Ectodermal cell (in vitro differentiated cells): ENCODE results near the gene IFITM1.
"Not testable (repeated sequence)": the region's sequence is repeated elsewhere in the genome, so short reads cannot be mapped to it uniquely, and the experiment has no call there.

ENCODE experiments used
- H3K27ac ChIP-seq: 2 replicates; pipeline ENCODE4 v1.7.0; 2013; ENCODE audit warnings: mild to moderate bottlenecking, low read depth, low read length; ENCODE audit not compliant: insufficient read depth, poor library complexity, severe bottlenecking
- H3K27me3 ChIP-seq: 2 replicates; pipeline ENCODE4 v1.7.0; 2013; ENCODE audit warnings: mild to moderate bottlenecking, low read length; ENCODE audit not compliant: insufficient read depth, control insufficient read depth, poor library complexity, severe bottlenecking
- H3K36me3 ChIP-seq: one replicate; pipeline ENCODE4 v1.7.0; 2013; ENCODE audit warnings: low read length; ENCODE audit not compliant: control insufficient read depth, insufficient read depth
- H3K4me1 ChIP-seq: one replicate; pipeline ENCODE4 v1.7.0; 2013; ENCODE audit warnings: low read length; ENCODE audit not compliant: control insufficient read depth, insufficient read depth
- H3K4me3 ChIP-seq: 2 replicates; pipeline ENCODE4 v1.7.0; 2013; ENCODE audit warnings: low read depth, low read length, control low read depth; ENCODE audit not compliant: insufficient read depth
- H3K9me3 ChIP-seq: 2 replicates; pipeline ENCODE4 v1.7.0; 2013; ENCODE audit warnings: mild to moderate bottlenecking, low read length, moderate library complexity; ENCODE audit not compliant: control insufficient read depth
- WGBS, 2 experiments: methylation state at CpG; one replicate each; pipeline ENCODE4 v1.1.7; 2013; ENCODE audit warnings: missing lambda C conversion rate in 2 of 2; 5-methylcytosine and 5-hydroxymethylcytosine counted together

Gene IFITM1

GRCh38 chr11:319888-320273 lies 6.0 kb downstream of the IFITM1 start:
- H3K9me3 ChIP-seq, H3K36me3 ChIP-seq, H3K27ac ChIP-seq: not testable (repeated sequence)
- peaks cover 33% of the 10 kb centered on the region for H3K4me1 ChIP-seq
- H3K27me3 ChIP-seq = peaks cover 32% of the 10 kb centered on the region
- peak overlapping the region; percentile 8 for H3K4me3 ChIP-seq
- WGBS, 2 experiments = 83% methylated on average over 1 of the region's 10 CpGs

- no peaks in the 10 kb centered on the region for H3K27me3 ChIP-seq
- H3K4me1 ChIP-seq = peaks cover 18% of the 10 kb centered on the region
- H3K4me3 ChIP-seq = no peak overlapping the region
- H3K9me3 ChIP-seq = no peaks in the 10 kb centered on the region
- H3K27ac ChIP-seq = no peak overlapping the region
- WGBS, 2 experiments = 68 to 69% methylated on average over 11 of the region's 11 CpGs
- no peaks in the 10 kb centered on the region for H3K36me3 ChIP-seq
Measured at GRCh38 chr11:324156-324555, 10.3 kb downstream of the IFITM1 start.

GRCh38 chr11:324593-325517 lies 11.0 kb downstream of the IFITM1 start:
- H3K27ac ChIP-seq, H3K4me3 ChIP-seq, H3K36me3 ChIP-seq, H3K9me3 ChIP-seq, H3K27me3 ChIP-seq: not testable (repeated sequence)
- peaks cover 18% of the 10 kb centered on the region for H3K4me1 ChIP-seq
- 81 to 84% methylated on average over 22 of the region's 34 CpGs for WGBS, 2 experiments

- Histone ChIP-seq H3K4me3 (no peak overlapping the region), H3K4me1 (peaks cover 16% of the 10 kb centered on the region), H3K36me3 (no peaks in the 10 kb centered on the region), H3K27me3 (no peaks in the 10 kb centered on the region), H3K9me3 (no peaks in the 10 kb centered on the region), H3K27ac (no peak overlapping the region)
- 79 to 82% methylated on average over 30 of the region's 30 CpGs for WGBS, 2 experiments
Measured at GRCh38 chr11:325796-326591, 12.2 kb downstream of the IFITM1 start.

- Histone ChIP-seq H3K9me3 (no peaks in the 10 kb centered on the region), H3K27me3 (no peaks in the 10 kb centered on the region), H3K27ac (no peak overlapping the region), H3K4me3 (no peak overlapping the region), H3K4me1 (peaks cover 16% of the 10 kb centered on the region), H3K36me3 (no peaks in the 10 kb centered on the region)
- WGBS, 2 experiments = 70 to 73% methylated on average over 6 of the region's 6 CpGs
Measured at GRCh38 chr11:326592-326841, 12.7 kb downstream of the IFITM1 start.

- H3K4me3 ChIP-seq = no peak overlapping the region
- H3K9me3 ChIP-seq = no peaks in the 10 kb centered on the region
- H3K4me1 ChIP-seq = peaks cover 16% of the 10 kb centered on the region
- no peak overlapping the region for H3K27ac ChIP-seq
- 89 to 92% methylated on average over 19 of the region's 19 CpGs for WGBS, 2 experiments
- H3K27me3 ChIP-seq = no peaks in the 10 kb centered on the region
- H3K36me3 ChIP-seq = no peaks in the 10 kb centered on the region
Measured at GRCh38 chr11:326842-327580, 13.2 kb downstream of the IFITM1 start.

- no peaks in the 10 kb centered on the region for H3K27me3 ChIP-seq
- H3K27ac ChIP-seq = no peak overlapping the region
- peaks cover 16% of the 10 kb centered on the region for H3K4me1 ChIP-seq
- 87 to 96% methylated on average over 3 of the region's 3 CpGs for WGBS, 2 experiments
- H3K9me3 ChIP-seq = no peaks in the 10 kb centered on the region
- H3K36me3 ChIP-seq = no peaks in the 10 kb centered on the region
- H3K4me3 ChIP-seq = no peak overlapping the region
Measured at GRCh38 chr11:327581-327923, 13.7 kb downstream of the IFITM1 start.

GRCh38 chr11:328012-328411 lies 14.2 kb downstream of the IFITM1 start:
- 94 to 95% methylated on average over 13 of the region's 13 CpGs for WGBS, 2 experiments
- Histone ChIP-seq H3K27me3 (no peaks in the 10 kb centered on the region), H3K36me3 (no peaks in the 10 kb centered on the region), H3K4me1 (peaks cover 16% of the 10 kb centered on the region), H3K27ac (no peak overlapping the region), H3K9me3 (no peaks in the 10 kb centered on the region), H3K4me3 (no peak overlapping the region)

GRCh38 chr11:328516-329100 lies 14.8 kb downstream of the IFITM1 start:
- WGBS, 2 experiments = 87 to 89% methylated on average over 15 of the region's 15 CpGs
- not testable (repeated sequence) for H3K4me3 ChIP-seq, H3K27me3 ChIP-seq, H3K9me3 ChIP-seq, H3K36me3 ChIP-seq, H3K27ac ChIP-seq
- peaks cover 16% of the 10 kb centered on the region for H3K4me1 ChIP-seq

GRCh38 chr11:329886-330253 lies 16.0 kb downstream of the IFITM1 start:
- Histone ChIP-seq H3K4me3 (no peak overlapping the region), H3K27ac (no peak overlapping the region), H3K9me3 (no peaks in the 10 kb centered on the region), H3K36me3 (no peaks in the 10 kb centered on the region), H3K27me3 (no peaks in the 10 kb centered on the region), H3K4me1 (peaks cover 19% of the 10 kb centered on the region)
- WGBS, 2 experiments = 89 to 94% methylated on average over 2 of the region's 2 CpGs
